NCI-H2081 (cell line): ENCODE measurements around the gene ZFC3H1.
A peak's percentile ranks its signal among the peaks of the same experiment; 100 is the strongest.
"Not testable (repeated sequence)": the region's sequence is repeated elsewhere in the genome, so short reads cannot be mapped to it uniquely, and the experiment has no call there.

Source experiments
- DNase-seq, 2 experiments: peaks; one replicate each; lab custom pipeline; 2025; lab: John Stamatoyannopoulos, UW

ZFC3H1 gene

DNA sequence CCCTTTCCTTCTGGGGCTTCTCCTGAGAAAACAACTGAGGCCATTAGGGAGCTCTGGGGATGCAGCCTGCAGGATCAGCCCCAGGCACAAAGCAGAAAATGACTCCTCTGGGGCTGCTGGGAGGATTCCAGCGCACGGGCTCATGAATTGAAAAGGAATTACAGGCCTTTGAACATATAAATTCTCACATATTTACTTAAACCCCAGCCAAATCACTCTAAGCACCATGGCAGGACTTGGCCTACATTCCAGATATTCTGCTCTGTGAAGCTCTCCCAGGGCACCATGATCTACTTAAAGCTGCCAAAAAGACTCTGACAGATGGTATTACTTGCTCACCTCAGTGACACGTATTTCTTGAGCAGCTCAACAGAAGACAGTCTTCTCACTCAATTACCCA lies 87.2 kb downstream of the ZFC3H1 start:
- no peak for DNase-seq

- not testable (repeated sequence) for DNase-seq
These were observed 93.8 kb downstream of the ZFC3H1 start for GRCh38 chr12:71569885-71570284.

DNA sequence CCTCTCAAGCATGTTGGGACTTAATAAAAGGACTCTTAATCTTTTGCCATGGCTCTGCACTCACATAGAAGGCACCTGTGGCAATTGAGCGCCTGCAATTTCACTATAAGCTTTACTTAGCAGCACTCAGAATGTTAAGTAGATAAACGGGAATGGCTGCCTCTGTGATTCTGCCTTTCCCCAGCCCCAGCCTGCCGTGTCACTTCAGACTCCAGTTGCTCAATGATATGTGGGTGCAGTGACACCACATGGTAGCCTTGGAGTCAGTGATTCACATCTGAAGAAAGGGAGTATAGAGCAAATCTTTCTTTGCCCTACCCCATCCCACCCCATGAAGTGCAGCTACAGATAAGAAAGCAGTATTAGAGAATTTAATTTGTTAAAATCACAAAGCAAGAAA lies 96.1 kb downstream of the ZFC3H1 start:
- DNase-seq: no peak

- DNase-seq: no peak
These were observed 97.0 kb downstream of the ZFC3H1 start for GRCh38 chr12:71566655-71567054.

GRCh38 chr12:71565535-71565934 lies 98.1 kb downstream of the ZFC3H1 start:
- no peak for DNase-seq

GRCh38 chr12:71562676-71563595 lies 100.7 kb downstream of the ZFC3H1 start:
- DNase-seq: peak in 1 of 2 experiments; percentile 31
